Measurements from ENCODE around the gene NEU2. TPM values are rescaled to one million over a fixed set of nuclear protein-coding genes. Genes with fewer than 3 reads are reported as not detected.
A peak's percentile ranks its signal among the peaks of the same experiment; 100 is the strongest.

NEU2 gene
- total and polyA plus RNA-seq, 2 of the 13 experiments (the other 11 are each of a cell fraction or from before 2014, with no cell fraction given) = not detected

GRCh38 chr2:233063269-233063975 lies 30.9 kb downstream of the NEU2 start (continued):
- TF ChIP-seq ZBTB33 (CRISPR knock-in tag; IDR thresholded peaks at IDR 0.05) (peak; percentile 88), TRIM24 (CRISPR knock-in tag; IDR thresholded peaks at IDR 0.05) (no peak), ZNF335 (CRISPR knock-in tag; IDR thresholded peaks at IDR 0.05) (peak; percentile 89), HINFP (CRISPR knock-in tag; IDR thresholded peaks at IDR 0.05; ENCODE audit: low read depth) (peak; percentile 35), HNF4A (CRISPR knock-in tag; IDR thresholded peaks at IDR 0.05) (peak; percentile 82), ATF4 (CRISPR knock-in tag; IDR thresholded peaks at IDR 0.05) (no peak; a peak in 2 of 4 replicates), ZNF773 (CRISPR knock-in tag; IDR thresholded peaks at IDR 0.05; ENCODE audit: borderline replicate concordance) (no peak), PAF1 (CRISPR knock-in tag; IDR thresholded peaks at IDR 0.05) (no peak), NFRKB (IDR thresholded peaks at IDR 0.05) (no peak), MNT (IDR thresholded peaks at IDR 0.05) (peak; percentile 55; the same call in 1 of the 2 replicates), ETS1 (CRISPR knock-in tag; IDR thresholded peaks at IDR 0.05) (no peak), KDM2A (CRISPR knock-in tag; IDR thresholded peaks at IDR 0.05; ENCODE audit: borderline replicate concordance, low read depth) (peak; percentile 88), ZNF704 (CRISPR knock-in tag; IDR thresholded peaks at IDR 0.05; ENCODE audit: borderline replicate concordance) (no peak), ATF6 (CRISPR knock-in tag; conservative IDR thresholded peaks at IDR 0.05) (no peak), YEATS4 (CRISPR knock-in tag; IDR thresholded peaks at IDR 0.05; ENCODE audit: borderline replicate concordance) (peak; percentile 51; the same call in 1 of the 2 replicates), KMT2B (CRISPR knock-in tag; IDR thresholded peaks at IDR 0.05) (peak; percentile 60), ZNF563 (CRISPR knock-in tag; IDR thresholded peaks at IDR 0.05) (0 out of 2 replicates have a peak, but pooled peaks have one; percentile 19), ZNF709 (CRISPR knock-in tag; IDR thresholded peaks at IDR 0.05) (0 out of 2 replicates have a peak, but pooled peaks have one; percentile 17)

All from HepG2 (cell line).